Inferior parietal cortex (tissue), 1 donor: ENCODE data around the gene HOXD13.
A peak's percentile ranks its signal among the peaks of the same experiment; 100 is the strongest.

ENCODE experiments used
- DNase-seq: peaks from one replicate; pipeline ENCODE4 v3.0.0-alpha.2; 2016; ENCODE audit errors: extremely low spot score

The HOXD13 gene

DNA sequence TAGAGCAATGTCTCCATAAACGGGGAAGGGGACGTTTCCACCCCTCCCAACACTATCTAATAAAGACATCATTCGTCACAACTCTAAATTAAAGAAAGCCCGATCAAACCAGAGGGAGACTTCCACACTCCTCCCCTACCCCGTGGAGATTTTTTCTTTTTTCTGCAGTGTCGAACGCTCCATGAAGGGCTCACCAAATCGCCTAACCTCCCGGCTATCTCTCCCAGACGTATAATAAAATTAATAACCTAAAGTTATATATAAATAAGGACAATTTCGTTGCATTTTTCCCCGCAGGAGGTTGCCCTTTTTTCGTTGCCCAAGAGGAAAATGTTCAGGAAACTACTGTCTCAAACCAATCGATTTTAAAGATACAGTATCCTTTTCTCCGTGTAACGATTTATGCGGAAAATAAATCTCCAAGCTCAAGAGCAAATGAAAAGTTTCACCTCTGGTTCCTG is 11.1 kb upstream of the HOXD13 start:
- DNase-seq = no peak

DNA sequence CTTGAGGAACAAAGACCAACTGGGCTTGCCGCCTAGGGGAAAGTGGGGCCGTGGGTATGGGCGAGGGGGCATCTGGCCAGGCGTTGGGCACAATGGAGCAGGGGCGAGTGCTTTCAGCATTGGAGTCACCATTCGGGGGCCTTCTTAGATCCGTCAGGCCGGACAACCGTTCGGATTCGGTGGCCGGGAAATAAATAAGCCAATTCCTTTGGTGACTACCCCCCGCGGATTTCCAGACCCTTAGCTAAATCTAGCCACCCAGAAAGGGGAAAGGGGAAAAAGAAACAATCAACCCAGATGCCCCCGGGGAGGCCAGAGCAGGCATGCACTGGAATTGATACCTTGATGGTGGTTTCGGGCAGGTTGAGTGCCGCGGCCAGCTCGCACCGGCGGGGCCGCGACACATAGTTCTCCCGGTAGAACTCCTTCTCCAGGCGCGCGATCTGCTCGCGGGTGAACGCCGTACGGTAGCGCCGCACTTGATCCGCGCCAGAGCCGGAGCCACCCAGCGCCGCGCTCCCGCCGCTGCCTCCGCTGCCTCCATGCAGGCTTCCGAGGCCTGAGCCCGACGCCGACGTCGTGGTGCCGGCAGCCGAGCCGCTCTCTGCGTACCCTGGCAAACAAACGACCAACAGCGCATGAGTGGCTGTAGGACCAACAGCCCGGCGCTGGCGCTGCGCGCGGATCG is 10.5 kb upstream of the HOXD13 start:
- DNase-seq = no peak

DNA sequence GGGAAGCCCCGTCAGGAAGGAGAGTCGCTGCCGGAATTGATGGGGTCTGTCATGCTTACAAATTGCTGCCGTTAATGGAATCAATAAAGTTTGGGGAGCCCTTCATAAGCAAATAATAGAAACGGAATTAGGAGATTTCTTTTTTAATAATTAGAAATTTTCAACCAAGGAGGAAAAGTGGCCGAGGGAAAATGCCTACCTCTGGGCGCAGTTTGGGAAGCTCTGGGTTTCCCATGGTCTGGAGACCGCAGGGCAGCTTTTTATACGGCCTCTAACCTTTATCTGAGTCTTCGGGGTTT is 10.0 kb upstream of the HOXD13 start:
- no peak for DNase-seq

DNA sequence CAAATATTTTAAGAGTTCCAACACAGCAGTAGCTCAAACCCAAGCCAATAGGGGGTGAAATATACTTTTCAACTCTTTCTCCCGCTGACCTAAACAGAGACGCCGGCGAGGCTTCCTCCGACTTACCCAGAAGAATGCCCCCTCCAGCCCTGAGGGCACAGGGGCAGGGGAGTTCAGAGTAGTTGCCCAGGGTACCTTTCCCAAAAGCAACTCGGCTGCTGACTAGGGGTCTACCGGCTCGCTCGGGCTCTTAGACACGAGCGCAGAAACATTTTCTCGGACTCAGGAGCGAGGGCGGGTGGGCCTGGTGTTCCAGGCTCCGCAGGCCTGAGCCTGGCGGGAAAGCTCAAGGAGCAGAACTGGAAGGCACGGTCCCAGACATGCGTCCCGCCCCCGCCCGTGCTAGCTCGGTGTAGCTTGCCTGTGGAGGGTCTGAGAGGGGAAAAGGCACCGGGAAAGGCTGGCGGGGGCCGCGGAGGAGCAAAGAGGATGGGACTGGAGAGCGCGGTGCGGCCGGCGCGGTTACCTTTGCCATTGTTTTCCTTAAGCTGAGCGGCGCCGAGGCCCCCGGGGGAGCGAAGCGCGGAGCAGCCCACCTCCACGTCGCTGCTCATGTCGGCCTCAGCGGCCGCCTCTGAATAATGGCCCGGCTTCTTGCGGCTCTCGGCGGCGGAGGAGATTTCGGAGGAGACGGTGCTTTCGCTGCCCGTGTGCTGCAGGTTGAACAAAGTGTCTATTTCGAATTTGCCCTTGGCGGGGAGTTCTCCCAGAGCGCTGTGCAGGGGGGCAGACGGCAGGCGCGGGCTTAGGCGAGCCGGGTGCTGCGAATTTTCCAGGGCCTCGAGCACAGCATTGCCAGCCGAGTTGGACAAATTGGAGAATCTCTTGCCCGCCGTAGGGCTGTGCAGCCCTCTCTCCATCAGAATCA is 9.4 kb upstream of the HOXD13 start:
- no peak for DNase-seq

DNA sequence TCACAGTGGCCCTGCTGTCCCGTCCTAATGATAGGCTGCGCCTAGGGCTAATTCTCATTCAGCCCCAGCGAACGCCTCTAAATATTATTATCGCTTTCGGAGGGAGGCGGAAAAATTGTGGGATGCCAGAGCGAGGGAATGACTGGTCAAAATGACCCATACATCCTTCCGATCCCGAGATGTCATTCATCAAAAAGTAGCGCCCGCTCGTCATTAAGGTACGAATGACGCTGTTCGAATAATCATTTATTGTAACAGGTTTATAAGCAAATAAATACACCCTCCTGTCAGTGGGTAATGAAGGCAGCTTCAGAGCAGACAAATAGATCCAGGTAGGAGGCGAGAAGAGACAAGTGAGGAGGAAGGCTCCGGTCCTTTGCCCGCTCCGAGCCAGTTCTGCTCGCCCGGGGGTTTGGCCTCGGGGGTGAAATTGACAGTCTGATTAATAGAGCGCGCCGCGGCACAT is 8.7 kb upstream of the HOXD13 start, which contains the start of gene EVX2:
Gene EVX2, minus strand, starts transcription at position 167 of the 466 bp plus-strand sequence. CDS start 186 bp downstream, outside the sequence.
- no peak for DNase-seq

DNA sequence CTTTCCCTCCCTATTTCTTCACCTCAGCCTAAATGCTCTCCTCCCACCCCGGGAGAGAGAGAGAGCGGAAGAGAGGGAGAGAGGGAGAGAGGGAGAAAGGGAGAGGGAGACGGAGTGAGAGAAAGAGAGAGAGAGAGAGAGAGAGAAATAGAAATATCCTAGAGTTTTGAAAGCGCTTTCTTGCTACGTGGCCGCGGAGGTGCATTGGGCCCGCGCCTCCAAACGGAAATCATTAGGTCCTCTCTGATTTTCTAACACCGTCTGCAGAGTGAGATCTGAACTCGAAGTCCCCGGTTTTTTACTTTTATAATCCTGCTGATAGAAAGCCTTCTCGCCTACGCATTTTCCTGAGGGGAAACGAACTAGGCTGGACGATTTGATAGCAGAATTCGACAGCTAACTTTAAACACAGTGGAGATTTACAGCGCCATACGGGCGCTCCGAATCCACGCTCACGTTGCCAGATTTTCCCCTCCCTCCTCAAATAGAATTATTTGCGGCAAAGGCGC is 7.9 kb upstream of the HOXD13 start:
- DNase-seq = no peak

DNA sequence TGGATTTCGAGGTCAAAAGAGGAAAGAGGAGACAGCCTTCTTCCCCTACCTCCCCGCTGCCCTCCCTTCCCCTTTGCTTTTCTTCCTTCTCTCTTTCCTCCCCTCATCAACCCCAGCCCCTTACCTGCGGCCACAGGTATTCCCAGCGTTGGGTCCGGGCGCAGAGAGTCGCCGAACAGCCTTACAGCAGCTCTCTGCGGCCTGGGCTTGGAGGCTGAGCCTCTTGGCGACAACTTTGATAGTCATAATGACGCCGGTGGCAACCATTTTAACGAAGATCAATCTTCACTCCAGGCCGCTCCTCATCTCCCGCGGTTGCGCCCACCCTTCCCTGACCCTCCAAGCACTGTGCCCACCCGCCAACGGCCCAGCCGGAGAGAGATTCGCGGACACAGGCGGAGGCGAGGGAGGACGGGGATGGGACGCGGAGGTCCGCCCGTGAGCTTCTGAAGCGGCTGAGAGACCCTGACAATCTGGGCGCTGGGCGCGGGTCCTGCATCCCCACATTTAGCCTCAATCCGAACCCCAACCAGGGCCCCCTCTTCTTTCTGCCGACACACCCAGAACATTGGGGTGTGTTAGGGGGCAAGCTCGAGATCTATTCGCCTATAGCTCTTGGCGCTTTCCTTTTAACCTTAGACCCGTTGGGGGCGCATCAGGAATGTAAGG is 7.3 kb upstream of the HOXD13 start:
- DNase-seq = no peak

DNA sequence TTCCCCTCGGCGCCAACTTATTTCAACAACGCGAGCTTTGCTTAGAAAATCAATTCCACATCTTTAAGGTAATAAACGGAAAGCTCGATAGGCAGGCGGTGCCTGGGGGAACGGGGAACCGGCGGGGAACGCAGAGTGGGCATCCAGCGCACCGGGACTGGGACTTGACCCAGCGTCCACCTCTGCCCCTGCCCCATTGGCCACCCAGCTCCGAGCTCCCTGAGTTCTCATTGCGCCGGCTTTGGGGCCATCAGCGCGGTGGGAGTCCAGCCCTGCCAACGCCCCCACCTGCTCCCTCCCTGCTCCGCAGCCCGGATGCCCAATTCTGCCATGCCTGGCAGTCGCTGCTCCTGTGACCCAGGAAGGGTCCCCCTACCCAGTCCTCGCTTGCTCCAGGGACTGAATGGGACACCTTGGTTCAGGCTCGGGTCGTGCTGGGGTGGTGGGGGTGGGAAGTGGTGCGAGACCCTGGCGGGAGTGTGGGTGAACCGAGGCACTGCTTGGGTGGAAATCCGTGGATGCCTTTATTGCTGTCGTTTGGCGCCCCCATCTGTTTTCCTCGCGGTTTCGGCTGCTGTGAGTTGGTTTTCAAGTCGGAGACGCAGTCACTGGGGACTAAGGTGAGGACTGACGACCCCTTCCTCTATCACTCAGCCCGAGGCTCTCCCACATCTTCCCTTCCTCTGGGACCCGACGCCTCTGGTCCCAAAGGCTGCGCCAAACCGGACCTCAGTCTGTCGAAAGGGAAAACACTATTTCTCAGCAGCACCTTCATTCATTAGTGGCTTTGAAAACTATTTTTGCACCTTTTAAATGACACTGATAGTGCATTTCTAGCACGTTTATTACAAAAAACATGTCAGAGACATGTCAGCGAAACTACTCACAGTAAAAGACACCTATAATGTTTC is 6.4 kb upstream of the HOXD13 start:
- DNase-seq = peak; percentile 50

DNA sequence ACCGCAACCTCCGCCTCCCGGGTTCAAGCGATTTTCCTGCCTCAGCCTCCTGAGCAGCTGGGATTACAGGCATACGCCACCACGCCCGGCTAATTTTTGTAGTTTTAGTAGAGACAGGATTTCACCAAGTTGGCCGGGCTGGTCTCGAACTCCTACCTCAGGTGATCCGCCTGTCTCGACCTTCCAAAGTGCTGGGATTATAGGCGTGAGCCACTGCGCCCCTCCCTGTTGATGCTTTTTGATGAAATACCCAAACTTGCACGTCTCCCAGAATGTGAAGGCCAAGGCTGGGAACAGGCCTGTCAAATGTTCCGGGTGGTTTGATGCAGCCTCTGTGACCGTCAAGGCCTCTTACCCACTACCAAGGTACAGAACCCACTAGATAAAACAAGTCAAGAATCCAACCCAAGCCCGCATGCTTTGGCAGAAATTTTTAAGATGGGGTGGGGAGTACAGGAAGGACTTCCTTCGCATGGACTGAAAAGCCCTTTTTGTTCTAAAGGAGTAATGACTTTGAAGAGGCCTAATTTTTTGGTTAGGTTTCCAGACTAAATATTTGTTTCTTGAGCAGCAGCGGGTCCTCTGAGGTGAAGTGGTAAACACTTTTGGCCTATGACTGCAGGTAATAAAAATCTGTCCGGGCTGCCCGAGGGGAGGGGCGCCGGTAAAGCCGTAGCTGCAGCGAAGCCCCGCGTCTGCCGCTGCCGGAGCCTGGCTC is 5.0 kb upstream of the HOXD13 start:
- DNase-seq = no peak

DNA sequence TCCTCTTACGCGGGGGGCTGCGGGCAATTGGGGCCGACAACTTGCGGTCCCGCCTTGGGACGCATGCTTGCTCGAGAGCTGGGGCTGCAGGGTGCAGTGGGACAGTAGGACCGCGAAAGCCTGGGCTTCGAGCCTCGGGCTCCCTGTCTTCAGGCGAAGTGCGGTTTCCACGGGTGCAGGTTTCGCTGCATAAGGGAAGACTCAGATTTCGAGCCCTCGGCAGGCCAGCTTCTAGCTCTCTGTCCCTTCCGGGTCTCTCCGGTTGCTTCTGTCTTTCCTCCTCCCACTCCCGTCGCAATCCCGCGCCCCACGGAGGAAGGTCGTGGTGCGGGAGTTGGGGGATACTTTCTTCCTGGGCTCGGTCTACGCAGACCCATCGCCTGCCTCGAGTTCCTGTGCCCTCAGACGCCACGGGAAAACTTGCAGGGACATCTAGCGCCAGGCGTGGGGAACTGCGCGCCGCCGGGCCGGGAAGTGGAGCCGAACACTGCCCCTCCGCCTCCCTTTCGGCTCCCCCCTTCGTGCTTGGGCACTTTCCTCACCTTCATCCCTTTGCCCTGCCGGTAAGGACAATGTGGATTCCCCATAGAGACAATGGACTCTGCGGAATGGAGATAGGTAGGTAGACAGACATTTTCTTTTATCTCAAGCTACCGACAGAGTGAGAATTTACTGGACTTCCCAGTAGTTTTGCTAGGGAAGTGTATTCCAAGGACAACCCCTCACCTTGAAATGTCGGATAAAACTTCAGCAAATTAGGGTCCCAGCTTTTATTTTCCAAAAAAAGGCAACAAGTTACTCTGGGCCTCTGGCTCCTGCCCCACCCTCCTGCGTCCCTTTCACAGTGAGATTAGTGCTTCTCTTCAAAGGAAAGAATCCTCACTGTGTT is 4.2 kb upstream of the HOXD13 start:
- DNase-seq = no peak

DNA sequence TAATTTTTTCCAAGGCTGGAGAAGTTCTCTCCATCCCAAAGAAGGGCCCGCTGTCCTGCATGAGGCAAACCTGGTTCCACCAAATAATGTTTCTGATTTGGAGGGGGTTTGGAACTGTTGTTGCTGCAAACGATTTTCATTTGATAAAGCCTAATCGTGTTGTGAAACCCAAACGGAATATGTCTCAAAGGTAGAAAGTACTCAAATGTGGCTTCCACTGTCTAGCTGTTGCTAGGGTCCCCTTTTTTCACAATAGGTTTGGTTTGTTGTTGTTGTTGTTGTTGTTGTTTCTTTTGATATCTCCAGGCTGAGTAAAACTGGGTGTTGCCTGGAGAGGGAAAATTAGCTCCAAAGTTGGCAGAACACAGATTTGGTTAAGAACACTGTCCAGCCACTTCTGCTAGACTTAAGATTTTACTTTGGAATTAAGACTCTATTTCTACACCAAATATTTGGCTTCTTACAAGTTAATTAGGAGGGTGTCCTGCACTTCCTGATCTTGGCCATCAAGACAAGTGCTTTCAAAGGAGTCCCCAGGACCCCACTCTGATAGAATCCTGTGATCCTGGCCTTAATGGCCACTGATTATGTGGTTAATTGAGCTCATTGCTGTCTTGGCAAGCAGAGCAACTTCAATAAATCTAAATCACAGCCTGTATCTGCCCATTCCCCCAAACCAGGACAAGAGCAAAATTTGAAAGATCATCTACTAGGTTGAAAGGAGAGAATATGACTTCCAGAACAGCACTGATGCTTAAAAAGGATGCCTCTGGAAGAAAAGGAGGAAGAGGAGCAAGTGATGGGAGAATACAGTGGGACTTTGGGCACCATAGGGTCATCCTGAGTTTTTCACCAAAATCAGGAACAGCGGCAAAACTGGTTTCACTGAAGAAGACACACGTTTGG is 3.3 kb upstream of the HOXD13 start:
- no peak for DNase-seq

DNA sequence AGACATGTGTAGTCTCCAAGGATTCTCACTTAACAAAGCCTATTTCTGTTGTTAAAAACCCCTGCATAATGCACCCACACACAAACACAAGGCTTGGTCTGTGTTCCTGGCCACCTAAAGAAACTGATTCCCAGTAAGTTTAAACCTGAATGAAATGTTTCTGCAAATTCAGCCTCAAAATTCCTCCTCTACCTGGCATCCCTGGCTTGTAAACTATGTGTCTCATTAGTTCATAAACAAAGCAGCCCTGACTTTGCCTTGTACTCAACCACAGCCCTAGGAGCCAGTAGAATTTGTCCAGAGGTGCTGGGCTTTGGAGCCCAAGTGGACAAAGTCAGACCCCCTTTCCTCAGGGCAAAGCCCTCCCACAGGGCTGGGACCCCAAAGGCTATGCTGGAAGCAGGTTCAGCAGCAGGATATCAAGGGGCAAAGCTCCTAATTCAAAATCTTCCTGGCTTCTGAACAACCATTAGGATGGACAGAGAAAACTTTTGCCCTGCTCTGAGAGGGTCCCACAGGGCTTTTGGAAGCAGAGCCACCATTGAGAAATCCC is 2.6 kb upstream of the HOXD13 start:
- no peak for DNase-seq

DNA sequence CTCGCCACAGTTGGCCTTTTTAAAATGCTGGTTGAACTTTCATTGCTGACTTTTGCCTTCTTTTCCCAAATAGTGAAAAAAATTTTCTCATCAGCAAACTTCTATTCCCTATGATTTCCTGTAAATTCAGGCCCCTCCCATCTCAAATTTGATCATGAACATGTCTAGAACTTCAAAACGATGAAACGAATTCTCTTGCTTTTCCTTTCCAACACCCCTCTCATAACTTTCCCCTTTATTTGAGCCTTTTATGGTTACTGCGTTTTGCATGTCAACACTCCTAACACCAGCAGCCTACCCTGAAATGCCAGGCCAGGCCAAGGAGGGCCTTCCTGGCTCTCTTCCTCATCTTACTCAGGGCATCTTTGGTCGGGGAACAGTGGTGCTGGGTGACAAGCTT is 1.7 kb upstream of the HOXD13 start:
- DNase-seq = no peak

DNA sequence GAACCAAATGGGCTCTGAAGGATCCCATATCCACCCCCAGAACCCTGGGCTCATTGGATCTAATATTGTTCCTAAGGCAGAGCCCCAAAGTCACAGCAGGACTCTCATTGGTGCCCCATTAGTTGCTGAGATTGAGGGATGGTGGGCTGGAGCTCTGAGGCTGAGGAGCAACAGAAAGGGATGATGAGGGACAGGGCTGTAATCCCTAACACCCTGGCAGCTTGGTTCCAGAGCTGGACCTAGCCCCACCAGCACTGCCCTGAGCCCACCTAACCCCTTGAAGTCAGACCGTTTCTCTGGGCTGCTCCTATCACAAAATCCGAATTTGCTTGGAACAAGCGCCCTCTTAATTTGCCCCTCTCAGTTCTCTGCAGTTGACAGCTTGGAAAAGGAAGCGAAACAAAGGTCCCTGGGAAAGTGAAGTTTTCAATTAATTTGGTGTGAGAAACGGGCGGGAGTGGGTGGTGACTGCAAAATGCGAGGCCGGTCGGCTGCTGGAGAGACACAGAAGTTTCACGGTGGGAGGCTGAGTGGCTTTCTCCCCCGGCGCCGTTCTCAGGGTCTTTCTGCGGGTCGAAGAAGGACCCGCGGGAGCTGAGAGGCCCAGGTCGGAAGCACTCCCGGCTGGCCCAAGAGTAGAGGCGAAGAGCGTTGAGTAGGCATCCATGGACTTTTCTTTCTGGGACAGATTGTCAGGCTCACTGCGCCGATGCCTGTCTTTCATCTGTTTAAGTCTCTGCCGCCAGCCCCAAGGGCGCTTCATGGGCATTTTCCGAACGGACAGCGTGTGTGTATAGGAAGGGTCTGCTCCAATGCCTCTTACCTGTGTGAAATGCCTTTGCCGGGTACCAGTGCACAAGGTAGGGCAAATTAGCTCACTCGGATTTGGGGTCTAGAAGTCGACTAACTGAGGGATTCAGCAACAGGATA is 927 bp upstream of the HOXD13 start:
- DNase-seq = no peak

DNA sequence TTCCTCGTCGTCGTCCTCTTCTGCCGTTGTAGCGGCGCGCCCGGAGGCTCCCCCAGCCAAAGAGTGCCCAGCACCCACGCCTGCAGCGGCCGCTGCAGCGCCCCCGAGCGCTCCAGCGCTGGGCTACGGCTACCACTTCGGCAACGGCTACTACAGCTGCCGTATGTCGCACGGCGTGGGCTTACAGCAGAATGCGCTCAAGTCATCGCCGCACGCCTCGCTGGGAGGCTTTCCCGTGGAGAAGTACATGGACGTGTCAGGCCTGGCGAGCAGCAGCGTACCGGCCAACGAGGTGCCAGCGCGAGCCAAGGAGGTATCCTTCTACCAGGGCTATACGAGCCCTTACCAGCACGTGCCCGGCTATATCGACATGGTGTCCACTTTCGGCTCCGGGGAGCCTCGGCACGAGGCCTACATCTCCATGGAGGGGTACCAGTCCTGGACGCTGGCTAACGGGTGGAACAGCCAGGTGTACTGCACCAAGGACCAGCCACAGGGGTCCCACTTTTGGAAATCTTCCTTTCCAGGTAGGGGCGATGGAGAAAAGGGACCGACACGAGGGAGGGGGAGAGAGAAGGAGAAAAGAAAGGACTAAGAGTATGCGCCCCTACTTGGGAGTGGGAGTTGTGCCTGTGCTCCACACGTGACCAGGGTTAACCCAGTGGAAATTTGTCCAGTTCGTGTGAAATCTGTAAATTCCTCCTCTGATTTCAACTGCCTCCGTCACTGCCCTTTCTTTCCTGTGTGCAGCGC is 800 bp downstream of the HOXD13 start:
- DNase-seq = no peak

DNA sequence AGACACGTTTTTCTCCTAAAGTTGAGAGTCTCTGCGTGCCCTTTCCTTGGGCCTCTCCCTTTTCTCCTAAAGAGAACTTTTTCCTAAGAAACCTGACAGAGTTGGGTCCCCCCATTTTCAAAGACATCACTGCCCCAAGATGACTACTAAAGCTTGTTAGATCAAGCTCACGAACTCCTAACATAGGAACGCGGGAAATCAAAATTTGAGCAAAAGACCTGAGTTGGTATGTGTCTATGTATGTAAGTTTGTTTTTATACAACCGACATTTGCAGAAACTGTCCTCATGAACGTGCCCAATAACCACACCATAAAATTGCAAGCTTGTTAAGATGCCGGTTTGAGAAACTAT is 1.4 kb downstream of the HOXD13 start:
- DNase-seq = no peak
